Spleen (tissue), 11 donors: ENCODE data around the gene DCBLD2. TPM values are rescaled to one million over a fixed set of nuclear protein-coding genes. Genes with fewer than 3 reads are reported as not detected.

ENCODE experiments used
- DNase-seq: peaks from one replicate; pipeline ENCODE4 v3.0.0-alpha.2; 2020
- H3K27ac ChIP-seq, 8 donors: fragments of 200-600 bp; sonication (generic) in 7 of 8; 1 replicate in 4 of 8; 2 replicates in 4 of 8; pipeline versions ENCODE4 v1.5.0 to v1.8.0; 2016 to 2021; ENCODE audit warnings: inconsistent platforms in 4 of 8, mild to moderate bottlenecking in 4 of 8, moderate library complexity in 1 of 8
- H3K27me3 ChIP-seq, 7 donors: fragments of 200-600 bp; sonication (generic) in 6 of 7; replicated peaks in 1 of 7; 1 replicate in 4 of 7; 2 replicates in 3 of 7; pipeline versions ENCODE4 v1.5.0 to v1.8.0; 2016 to 2021; ENCODE audit warnings: inconsistent platforms in 3 of 7, mild to moderate bottlenecking in 1 of 7
- H3K36me3 ChIP-seq, 6 donors: fragments of 200-600 bp; sonication (generic) in 5 of 6; 1 replicate in 4 of 6; 2 replicates in 2 of 6; pipeline versions ENCODE4 v1.5.0 to v1.8.0; 2016 to 2021; ENCODE audit warnings: inconsistent platforms in 2 of 6
- H3K4me1 ChIP-seq, 6 donors: fragments of 200-600 bp; sonication (generic) in 5 of 6; 1 replicate in 3 of 6; 2 replicates in 3 of 6; pipeline versions ENCODE4 v1.5.0 to v1.8.0; 2016 to 2021; ENCODE audit warnings: inconsistent platforms in 3 of 6
- H3K4me3 ChIP-seq, 8 donors: fragments of 200-600 bp; sonication (generic) in 7 of 8; 1 replicate in 4 of 8; 2 replicates in 4 of 8; pipeline versions ENCODE4 v1.5.0 to v1.8.0; 2016 to 2021; ENCODE audit warnings: inconsistent platforms in 4 of 8, mild to moderate bottlenecking in 4 of 8, moderate library complexity in 2 of 8
- H3K9me3 ChIP-seq, 8 donors: fragments of 200-600 bp; sonication (generic) in 7 of 8; 1 replicate in 4 of 8; 2 replicates in 4 of 8; pipeline versions ENCODE4 v1.5.0 to v1.8.0; 2016 to 2021; ENCODE audit warnings: inconsistent platforms in 4 of 8
- POLR2A ChIP-seq, 3 donors: fragments of 450-650 bp; IDR thresholded peaks; one replicate each; pipeline ENCODE4 v1.5.1; 2017; ENCODE audit warnings: antibody characterized with exemption in 3 of 3, mild to moderate bottlenecking in 1 of 3
- POLR2AphosphoS5 ChIP-seq, 3 donors: sonication (generic); formaldehyde crosslinking; IDR thresholded peaks; one replicate each; pipeline ENCODE4 v1.5.1; 2017; ENCODE audit warnings: antibody characterized with exemption in 3 of 3
- WGBS, 5 donors: extraction: QIAGEN DNeasy Blood & Tissue Kit in 3 of 5; methylation state at CpG; one replicate each; pipeline versions ENCODE4 v1.1.5 to v1.1.7; 2013 to 2018; 5-methylcytosine and 5-hydroxymethylcytosine counted together
- intact Hi-C: fragments of 100-400 bp; cut with DNase I; formaldehyde crosslinking; loops from one replicate; pipeline ENCODE4 v1.15.0; 2023; ENCODE audit warnings: low total_unique reads
- polyA plus RNA-seq, 3 donors: library from polyadenylated mRNA; stranded (reverse); fragments of 200-250 nt; gene quantifications; one replicate each; pipeline ENCODE4 v1.2.1, GENCODE V29; 2013
- total RNA-seq, 7 donors: library from RNA; depleted of rRNA in 3 of 7; stranded (reverse); fragments of >200 nt in 3 of 7; fragmentation: NEBNext Ultra II Directional in 4 of 7; extraction: Animal tissue kit (Norgen Biotek cat#: 25700) in 4 of 7; gene quantifications; one replicate each; pipeline versions ENCODE4 v1.1.0 to v1.2.1, GENCODE V29; 2016 to 2021
- TF ChIP-seq, protein P1 (sequence below), 11 experiments: fragments of 200-600 bp in 7 of 11; fragments of 450-650 bp in 4 of 11; sonication (generic) in 4 of 11; IDR thresholded peaks in 8 of 11; conservative IDR thresholded peaks in 3 of 11; 1 replicate in 7 of 11; 2 replicates in 4 of 11; pipeline versions ENCODE4 v1.4.0 to v1.8.0; 2016 to 2021; ENCODE audit warnings: antibody characterized with exemption in 11 of 11, inconsistent platforms in 4 of 11, mild to moderate bottlenecking in 1 of 11
- donor health status: healthy with polysubstance abuse.
- donor health status: DM: no; HTN: no; CAD: no; lungs with moderate emphysema.
- donor health status: DM: no; HTN: no; CAD: no.
- donor health status: Bipolar disorder and iron deficiency.
- donor health status: healthy.
- donor health status: DM: no; HTN: no; CAD: no.
- donor health status: DM: yes; HTN: yes; CAD: no.

DCBLD2 gene
- total and polyA plus RNA-seq, 10 donors = 0.91 to 10.4 (median 4.3) TPM

DNA sequence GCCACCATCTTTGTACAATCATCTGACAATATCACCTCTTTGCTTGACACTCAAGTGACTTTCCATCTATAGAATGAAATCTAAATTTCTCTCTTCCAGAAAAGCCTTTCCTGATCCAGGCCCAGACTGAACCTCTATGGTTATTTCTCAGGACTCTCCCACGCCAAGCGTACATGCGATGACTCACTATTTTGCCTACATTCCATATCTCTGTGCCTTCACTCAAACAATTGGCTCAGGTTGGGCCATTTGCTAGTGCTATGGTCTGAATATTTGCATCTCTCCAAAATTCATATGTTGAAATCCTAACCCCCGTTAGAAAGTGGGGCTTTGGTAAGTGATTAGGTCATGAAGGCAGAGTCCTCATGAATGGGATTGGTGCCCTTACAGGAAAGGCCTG is 94.5 kb downstream of the DCBLD2 start:
- no peaks in the 10 kb centered on the region for H3K4me1 ChIP-seq
- no peak for TF ChIP-seq POLR2AphosphoS5 (IDR thresholded peaks at IDR 0.05)
- TF ChIP-seq POLR2A (IDR thresholded peaks at IDR 0.05) = no peak
- TF ChIP-seq, protein P1, sequence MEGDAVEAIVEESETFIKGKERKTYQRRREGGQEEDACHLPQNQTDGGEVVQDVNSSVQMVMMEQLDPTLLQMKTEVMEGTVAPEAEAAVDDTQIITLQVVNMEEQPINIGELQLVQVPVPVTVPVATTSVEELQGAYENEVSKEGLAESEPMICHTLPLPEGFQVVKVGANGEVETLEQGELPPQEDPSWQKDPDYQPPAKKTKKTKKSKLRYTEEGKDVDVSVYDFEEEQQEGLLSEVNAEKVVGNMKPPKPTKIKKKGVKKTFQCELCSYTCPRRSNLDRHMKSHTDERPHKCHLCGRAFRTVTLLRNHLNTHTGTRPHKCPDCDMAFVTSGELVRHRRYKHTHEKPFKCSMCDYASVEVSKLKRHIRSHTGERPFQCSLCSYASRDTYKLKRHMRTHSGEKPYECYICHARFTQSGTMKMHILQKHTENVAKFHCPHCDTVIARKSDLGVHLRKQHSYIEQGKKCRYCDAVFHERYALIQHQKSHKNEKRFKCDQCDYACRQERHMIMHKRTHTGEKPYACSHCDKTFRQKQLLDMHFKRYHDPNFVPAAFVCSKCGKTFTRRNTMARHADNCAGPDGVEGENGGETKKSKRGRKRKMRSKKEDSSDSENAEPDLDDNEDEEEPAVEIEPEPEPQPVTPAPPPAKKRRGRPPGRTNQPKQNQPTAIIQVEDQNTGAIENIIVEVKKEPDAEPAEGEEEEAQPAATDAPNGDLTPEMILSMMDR (IDR thresholded peaks at IDR 0.05 in 8 of 11, conservative IDR thresholded peaks at IDR 0.05 in 3 of 11) = no peak
- no peaks in the 10 kb centered on the region for H3K27me3 ChIP-seq
- H3K9me3 ChIP-seq = no peaks in the 10 kb centered on the region
- no peak overlapping the region for H3K27ac ChIP-seq
- no peak for DNase-seq
- 93 to 99% (median 95%) methylated on average over 4 of the region's 4 CpGs for WGBS, 5 donors
- H3K4me3 ChIP-seq = no peak overlapping the region
- H3K36me3 ChIP-seq = peaks cover 0 to 34% (median 0%) of the 10 kb centered on the region in 6 donors
- intact Hi-C loops = no loop called here

DNA sequence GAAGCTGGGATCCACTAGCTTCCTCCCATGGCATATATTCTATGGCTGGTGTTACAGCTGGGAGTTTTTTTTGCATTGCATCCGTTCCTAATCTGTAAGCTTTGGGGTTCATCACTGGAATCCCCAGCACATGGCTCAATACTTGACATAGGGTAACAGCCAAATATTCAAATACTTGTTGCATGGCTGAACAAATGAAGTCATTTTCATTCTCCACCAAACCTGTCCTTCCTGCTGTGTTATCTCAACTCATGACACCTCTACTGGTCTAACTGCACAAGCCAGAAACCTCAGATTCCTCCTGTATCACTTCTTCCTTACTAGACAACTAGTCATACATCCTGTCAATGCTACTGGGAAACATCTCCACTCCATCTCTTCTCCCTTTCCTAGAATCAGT is 95.0 kb downstream of the DCBLD2 start:
- intact Hi-C loops = no loop called here
- Histone ChIP-seq H3K27me3 (no peaks in the 10 kb centered on the region), H3K36me3 (peaks cover 0 to 34% (median 0%) of the 10 kb centered on the region in 6 donors), H3K27ac (no peak overlapping the region), H3K4me1 (no peaks in the 10 kb centered on the region), H3K4me3 (no peak overlapping the region), H3K9me3 (no peaks in the 10 kb centered on the region)
- 87 to 94% (median 88%) methylated on average over 1 of the region's 1 CpG for WGBS, 5 donors
- no peak for TF ChIP-seq POLR2A (IDR thresholded peaks at IDR 0.05)
- TF ChIP-seq POLR2AphosphoS5 (IDR thresholded peaks at IDR 0.05) = no peak
- TF ChIP-seq, protein P1 (IDR thresholded peaks at IDR 0.05 in 8 of 11, conservative IDR thresholded peaks at IDR 0.05 in 3 of 11) = no peak
- DNase-seq = no peak

DNA sequence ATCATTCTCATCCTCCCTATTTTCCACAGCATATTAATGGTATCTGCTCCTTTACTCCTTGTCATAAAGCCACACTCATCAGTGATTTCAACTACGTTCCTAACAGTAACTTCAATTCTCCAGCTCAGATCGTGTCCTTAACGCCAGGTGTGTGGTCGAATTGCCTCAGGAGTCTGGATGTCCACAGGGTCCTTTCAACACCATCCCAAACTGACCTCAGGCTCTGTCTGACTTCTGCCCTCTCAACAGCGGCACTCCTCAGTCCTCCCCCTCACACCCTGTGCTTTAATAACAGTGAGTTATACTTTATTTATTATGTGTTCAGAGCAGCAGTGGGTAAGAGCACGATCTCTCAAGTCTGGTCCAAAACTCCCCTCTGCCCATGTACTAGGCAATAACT is 95.9 kb downstream of the DCBLD2 start:
- no peak for DNase-seq
- Histone ChIP-seq H3K4me1 (no peaks in the 10 kb centered on the region), H3K9me3 (no peaks in the 10 kb centered on the region), H3K4me3 (no peak overlapping the region), H3K27me3 (no peaks in the 10 kb centered on the region), H3K36me3 (peaks cover 0 to 34% (median 0%) of the 10 kb centered on the region in 6 donors), H3K27ac (no peak overlapping the region)
- TF ChIP-seq, protein P1 (IDR thresholded peaks at IDR 0.05 in 8 of 11, conservative IDR thresholded peaks at IDR 0.05 in 3 of 11) = no peak
- TF ChIP-seq POLR2AphosphoS5 (IDR thresholded peaks at IDR 0.05) (no peak), POLR2A (IDR thresholded peaks at IDR 0.05) (no peak)
- intact Hi-C loops = no loop called here
- 81 to 95% (median 88%) methylated on average over 6 of the region's 6 CpGs for WGBS, 5 donors

DNA sequence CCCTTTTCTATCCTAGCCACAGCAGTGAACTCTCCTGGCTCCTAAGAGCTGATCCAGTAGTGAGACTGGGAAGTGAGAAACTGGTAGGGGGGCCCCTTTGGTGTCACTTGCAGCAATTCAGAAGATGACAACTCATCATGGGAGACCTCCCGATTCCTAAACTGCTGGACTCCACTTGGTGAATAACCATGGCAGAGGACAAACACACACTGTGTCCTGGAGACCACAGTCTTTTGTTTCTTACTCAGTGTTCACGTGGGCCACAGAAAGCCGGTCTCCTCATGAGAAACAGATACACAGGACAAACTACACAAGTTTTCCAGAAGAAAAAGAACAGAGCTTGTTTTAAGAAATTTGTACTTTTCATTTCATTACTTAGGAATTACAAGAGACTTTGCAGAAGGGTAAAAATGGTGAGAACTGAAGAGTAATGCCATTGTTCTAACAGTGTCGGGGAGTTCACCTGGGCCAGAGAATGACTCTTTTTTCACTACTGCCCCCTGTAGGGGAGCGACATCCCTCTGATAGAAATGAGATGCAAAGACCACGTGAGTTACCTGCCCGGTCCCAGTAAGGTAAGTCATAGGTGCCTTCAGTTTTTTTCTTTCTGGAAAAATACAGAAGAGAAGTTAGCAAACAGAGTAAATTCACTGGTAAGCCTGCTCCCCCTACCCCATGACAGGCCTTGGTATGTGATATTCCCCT is 100.3 kb downstream of the DCBLD2 start:
- WGBS, 5 donors = 92 to 97% (median 95%) methylated on average over 7 of the region's 7 CpGs
- intact Hi-C loops = no loop called here
- Histone ChIP-seq H3K4me3 (no peak overlapping the region), H3K36me3 (peaks cover 0 to 17% (median 0%) of the 10 kb centered on the region in 6 donors), H3K27ac (no peak overlapping the region), H3K27me3 (no peaks in the 10 kb centered on the region), H3K4me1 (no peaks in the 10 kb centered on the region), H3K9me3 (no peaks in the 10 kb centered on the region)
- DNase-seq = no peak
- TF ChIP-seq POLR2A (IDR thresholded peaks at IDR 0.05) (no peak), POLR2AphosphoS5 (IDR thresholded peaks at IDR 0.05) (no peak)
- TF ChIP-seq, protein P1 (IDR thresholded peaks at IDR 0.05 in 8 of 11, conservative IDR thresholded peaks at IDR 0.05 in 3 of 11) = no peak
